GM18505 (cell line): ENCODE results near the gene AAGAB.
"Not testable (repeated sequence)": the region's sequence is repeated elsewhere in the genome, so short reads cannot be mapped to it uniquely, and the experiment has no call there.

Experiments used
- ATAC-seq: cut with Tn5 transposase; IDR thresholded peaks from one replicate; pipeline ENCODE4 v1.9.1; 2021; ENCODE audit not compliant: unreplicated experiment
- POLR2A ChIP-seq: IDR thresholded peaks from 4 replicates; pipeline ENCODE4 v1.6.1; 2011; ENCODE audit warnings: borderline replicate concordance; ENCODE audit not compliant: insufficient read depth, insufficient read length; ENCODE audit errors: extremely low read depth

The AAGAB gene

DNA sequence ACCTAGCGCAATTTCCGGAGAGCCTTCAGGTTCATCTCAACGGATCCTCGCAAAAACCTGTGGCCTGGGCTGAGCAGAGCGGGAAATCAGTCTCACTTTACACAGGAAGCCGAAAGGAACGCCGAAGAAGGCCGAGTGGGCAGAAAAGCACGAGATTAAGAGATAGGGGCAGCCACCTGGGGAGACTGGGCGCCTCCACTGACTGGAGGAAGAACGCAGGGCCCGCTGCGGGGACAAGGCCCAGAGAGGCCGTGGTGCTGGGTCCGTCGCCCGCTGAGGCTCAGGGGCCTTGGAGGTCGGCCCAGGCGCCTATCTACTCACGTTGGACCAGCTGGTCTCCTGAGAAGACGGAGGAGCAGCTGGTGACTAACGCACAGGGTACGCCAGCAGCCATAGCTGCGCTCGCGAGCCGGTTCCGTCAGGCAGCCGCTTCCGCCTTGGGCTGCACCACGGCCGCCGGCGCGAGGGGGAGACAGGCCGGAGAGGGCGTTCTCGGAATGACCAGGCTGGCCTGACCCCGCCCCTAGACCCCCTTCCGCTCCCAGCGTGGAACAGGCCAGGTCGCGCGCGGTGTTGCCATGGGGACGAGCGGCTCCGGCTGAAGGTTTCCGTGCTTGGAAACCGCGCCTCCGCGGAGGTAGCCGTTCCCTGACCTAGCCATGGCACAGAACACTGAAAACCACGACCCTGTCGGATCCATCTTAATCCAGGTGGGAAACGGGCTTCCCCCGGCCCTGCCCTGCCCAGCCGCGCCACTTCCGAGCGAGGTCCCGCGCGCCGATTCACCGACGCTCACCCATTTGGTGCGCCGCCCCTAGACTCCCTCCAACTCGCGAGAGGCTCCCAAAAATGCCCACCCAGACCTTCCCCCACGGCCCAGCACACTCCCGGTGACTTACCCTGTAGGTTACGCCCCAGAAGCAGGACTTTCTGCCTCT lies at the start of gene AAGAB, which contains the start of gene IQCH:
TSS of gene AAGAB (minus strand) at position 424 of the 938 bp plus-strand sequence. CDS start at position 394, 30 bp downstream.
TSS of gene IQCH (plus strand) at position 549 of the 938 bp plus-strand sequence. CDS start at position 660, 111 bp downstream.
- peak; percentile 96 for TF ChIP-seq POLR2A
- peak; percentile 89 for ATAC-seq

- no peak for TF ChIP-seq POLR2A
- ATAC-seq = no peak
These were observed 49.3 kb upstream of the AAGAB start for GRCh38 chr15:67303490-67304363.

DNA sequence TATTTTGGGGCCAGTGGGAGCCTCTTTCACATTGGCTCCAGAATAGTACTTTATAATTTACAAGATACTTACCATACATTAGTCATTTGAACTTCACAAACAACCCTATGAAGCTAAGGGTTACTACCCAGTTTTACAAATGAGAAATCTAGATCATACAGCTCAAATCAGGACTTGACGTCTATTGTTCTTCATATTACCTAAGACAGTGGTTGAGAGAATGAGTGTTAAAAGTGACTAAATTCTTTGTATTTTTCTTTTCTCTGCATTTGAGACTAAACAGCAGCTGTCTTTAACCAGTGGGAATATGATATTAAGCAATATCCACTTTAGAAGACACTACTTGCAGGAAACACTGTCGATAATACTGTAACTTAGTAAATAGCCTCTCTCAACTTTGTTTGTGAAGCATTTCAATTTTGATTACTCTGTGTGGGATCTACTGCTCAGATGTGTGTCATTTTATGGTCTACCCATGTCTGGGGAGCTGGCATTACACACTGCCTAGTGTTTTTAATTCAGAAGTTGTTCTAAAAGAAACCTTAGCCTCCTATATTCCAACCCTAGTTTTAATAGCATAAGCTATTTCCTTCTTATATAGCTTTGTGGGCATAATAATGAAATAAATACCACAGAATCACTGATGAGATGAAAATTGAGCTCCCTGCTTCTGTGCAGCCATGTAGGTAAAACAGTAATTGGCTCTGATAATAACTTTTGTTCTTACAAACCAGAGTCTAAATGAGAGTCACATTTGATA lies 46.0 kb upstream of the AAGAB start:
- no peak for ATAC-seq
- no peak for TF ChIP-seq POLR2A

- no peak for ATAC-seq
- TF ChIP-seq POLR2A = no peak
These were observed 42.2 kb upstream of the AAGAB start for GRCh38 chr15:67296684-67297083.

GRCh38 chr15:67296188-67296587 lies 41.7 kb upstream of the AAGAB start:
- no peak for TF ChIP-seq POLR2A
- no peak for ATAC-seq

DNA sequence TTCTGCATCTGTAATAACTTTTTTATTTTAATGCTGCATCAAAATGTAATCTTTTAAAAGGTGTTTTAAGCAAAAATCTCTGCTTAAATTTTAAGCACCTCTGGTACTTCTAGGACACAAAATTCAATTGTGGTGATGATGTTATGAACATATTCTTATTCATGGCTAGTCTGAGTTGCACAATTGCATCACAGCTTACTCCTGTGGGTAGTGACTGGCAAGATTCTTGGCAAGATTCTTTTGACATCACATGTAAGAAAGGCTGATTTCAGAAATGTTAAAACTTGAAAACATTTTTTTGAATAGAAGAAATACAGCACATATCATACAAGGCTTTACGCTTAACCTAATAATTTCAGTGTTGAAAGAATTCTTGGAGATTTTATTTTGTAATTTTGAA lies 35.9 kb upstream of the AAGAB start:
- ATAC-seq = no peak

GRCh38 chr15:67286400-67286799 lies 31.9 kb upstream of the AAGAB start:
- not testable (repeated sequence) for ATAC-seq

More for the DNA sequence above, 35.9 kb upstream of the AAGAB start:
- TF ChIP-seq POLR2A = no peak

GRCh38 chr15:67285625-67286024 lies 31.2 kb upstream of the AAGAB start:
- not testable (repeated sequence) for ATAC-seq

DNA sequence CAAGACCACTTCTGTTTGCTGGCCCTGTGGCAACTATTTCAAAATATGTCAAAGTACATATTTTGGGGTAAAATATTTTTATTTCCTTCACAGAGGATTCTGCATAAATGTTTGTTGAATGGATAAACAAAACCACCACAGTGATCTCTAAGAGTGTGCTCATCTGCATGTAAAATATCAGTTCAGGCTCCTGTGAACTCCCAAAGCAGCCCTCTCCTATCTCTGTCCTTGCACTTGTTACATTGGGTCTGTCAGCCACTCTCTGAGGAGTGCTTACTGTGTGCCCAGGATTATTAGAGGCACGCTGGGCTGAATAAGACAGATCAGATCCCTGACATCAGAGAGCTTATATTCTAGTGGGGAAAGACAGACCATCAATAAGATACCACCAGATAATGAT lies 27.3 kb upstream of the AAGAB start:
- TF ChIP-seq POLR2A = no peak
- no peak for ATAC-seq

GRCh38 chr15:67280217-67280616 lies 25.8 kb upstream of the AAGAB start:
- ATAC-seq = no peak
- TF ChIP-seq POLR2A = no peak

DNA sequence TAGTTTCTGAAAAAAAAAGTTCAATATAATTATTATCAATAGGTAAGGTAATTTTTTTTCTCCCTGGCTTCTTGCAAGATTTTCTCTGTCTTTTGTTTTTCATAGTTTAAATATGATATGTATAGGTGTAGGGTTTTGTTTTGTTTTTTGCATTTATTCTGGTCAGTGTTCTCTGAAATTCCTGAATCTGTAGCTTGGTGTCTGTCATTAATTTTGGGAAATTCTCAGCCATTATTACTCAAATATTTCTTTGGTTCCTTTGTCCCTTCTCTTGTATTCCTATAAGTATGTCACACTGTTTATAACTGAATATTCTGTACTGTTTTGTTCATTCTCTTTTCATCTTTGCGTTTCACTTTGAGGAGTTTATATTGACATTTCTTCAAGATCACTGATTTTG lies 22.2 kb upstream of the AAGAB start:
- ATAC-seq = no peak
- TF ChIP-seq POLR2A = no peak

DNA sequence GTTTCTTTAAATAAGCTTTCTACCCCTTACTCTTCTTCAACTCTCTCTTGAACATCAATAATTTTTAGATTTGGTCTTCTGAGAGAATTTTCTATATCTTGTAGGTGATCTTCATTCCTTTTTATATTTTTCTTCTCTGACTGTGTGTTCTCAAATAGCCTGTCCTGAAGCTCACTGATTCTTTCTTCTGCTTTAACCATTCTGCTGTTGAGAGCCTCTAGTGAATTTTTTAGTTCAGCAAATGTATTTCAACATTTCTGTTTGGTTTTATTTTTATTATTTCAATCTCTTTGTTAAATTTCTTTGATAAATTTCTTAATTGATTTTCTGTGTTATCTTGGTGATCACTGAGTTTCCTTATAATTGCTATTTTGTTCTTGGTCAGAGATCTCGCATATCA lies 19.8 kb upstream of the AAGAB start:
- ATAC-seq = no peak
- no peak for TF ChIP-seq POLR2A
